NOMO-1 treated with DMSO at 0.1 percent for 48 hours (cell line): ENCODE measurements around the gene SEMA3D.
A peak's percentile ranks its signal among the peaks of the same experiment; 100 is the strongest.
"Not testable (repeated sequence)": the region's sequence is repeated elsewhere in the genome, so short reads cannot be mapped to it uniquely, and the experiment has no call there.

Source experiments
- DNase-seq: peaks from one replicate; lab custom pipeline; 2025; ENCODE audit not compliant: unreplicated experiment; lab: John Stamatoyannopoulos, UW

Gene SEMA3D

GRCh38 chr7:85000735-85001350 lies 186.0 kb downstream of the SEMA3D start:
- no peak for DNase-seq

GRCh38 chr7:84999450-84999849 lies 187.4 kb downstream of the SEMA3D start:
- DNase-seq, result no peak

GRCh38 chr7:84998665-84999064 lies 188.2 kb downstream of the SEMA3D start:
- DNase-seq, result no peak

GRCh38 chr7:84997626-84998025 lies 189.2 kb downstream of the SEMA3D start:
- DNase-seq, result peak; percentile 26

GRCh38 chr7:84992954-84993353 lies 193.9 kb downstream of the SEMA3D start:
- not testable (repeated sequence) for DNase-seq

- no peak for DNase-seq
Measured at GRCh38 chr7:84985073-84985784, 201.6 kb downstream of the SEMA3D start.

- DNase-seq, result no peak
Measured at GRCh38 chr7:84982199-84982598, 204.7 kb downstream of the SEMA3D start.

- DNase-seq, result no peak
Measured at GRCh38 chr7:84981055-84981976, 205.5 kb downstream of the SEMA3D start.

GRCh38 chr7:84975586-84976185 lies 211.2 kb downstream of the SEMA3D start:
- DNase-seq, result no peak

- no peak for DNase-seq
Measured at GRCh38 chr7:84971360-84971759, 215.5 kb downstream of the SEMA3D start.

GRCh38 chr7:84970670-84971069 lies 216.2 kb downstream of the SEMA3D start:
- no peak for DNase-seq

- DNase-seq, result no peak
Measured at GRCh38 chr7:84953234-84953633, 233.6 kb downstream of the SEMA3D start.

- DNase-seq, result peak; percentile 97
Measured at GRCh38 chr7:84950836-84951235, 236.0 kb downstream of the SEMA3D start.

GRCh38 chr7:84949501-84949900 lies 237.4 kb downstream of the SEMA3D start:
- DNase-seq, result no peak

GRCh38 chr7:84949067-84949466 lies 237.8 kb downstream of the SEMA3D start:
- no peak for DNase-seq

- no peak for DNase-seq
Measured at GRCh38 chr7:84948634-84949033, 238.2 kb downstream of the SEMA3D start.

- no peak for DNase-seq
Measured at GRCh38 chr7:84946549-84946948, 240.3 kb downstream of the SEMA3D start.
